ENCODE data around the gene SLC2A9. TPM values are rescaled to one million over a fixed set of nuclear protein-coding genes. Genes with fewer than 3 reads are reported as not detected.

Gene SLC2A9
- total RNA-seq, 1 donor from 2014 or later = 3.1 TPM

GRCh38 chr4:10023806-10024205 is 2.5 kb upstream of the SLC2A9 start:
- peaks cover 1% of the 10 kb centered on the region for H3K4me1 Mint-ChIP-seq (ENCODE audit: low read depth)
- DNase-seq (ENCODE audit: low spot score, unreplicated experiment) = no peak
- H3K27ac Mint-ChIP-seq = no peak overlapping the region
- no peak overlapping the region for H3K4me3 Mint-ChIP-seq (ENCODE audit: low read depth)
- H3K27me3 Mint-ChIP-seq = no peaks in the 10 kb centered on the region
- no peak for TF ChIP-seq CTCF (IDR thresholded peaks at IDR 0.05; ENCODE audit: unreplicated experiment)
- H3K36me3 Mint-ChIP-seq (ENCODE audit: insufficient read depth) = no peaks in the 10 kb centered on the region
- H3K9me3 Mint-ChIP-seq (ENCODE audit: low read depth) = peaks cover 3% of the 10 kb centered on the region

GRCh38 chr4:10023050-10023419 is 1.7 kb upstream of the SLC2A9 start:
- no peaks in the 10 kb centered on the region for H3K27me3 Mint-ChIP-seq
- no peaks in the 10 kb centered on the region for H3K36me3 Mint-ChIP-seq (ENCODE audit: insufficient read depth)
- peaks cover 3% of the 10 kb centered on the region for H3K9me3 Mint-ChIP-seq (ENCODE audit: low read depth)
- TF ChIP-seq CTCF (IDR thresholded peaks at IDR 0.05; ENCODE audit: unreplicated experiment) = no peak
- DNase-seq (ENCODE audit: low spot score, unreplicated experiment) = no peak
- H3K4me3 Mint-ChIP-seq (ENCODE audit: low read depth) = no peak overlapping the region
- no peak overlapping the region for H3K27ac Mint-ChIP-seq
- H3K4me1 Mint-ChIP-seq (ENCODE audit: low read depth) = peaks cover 1% of the 10 kb centered on the region

GRCh38 chr4:10022346-10023049 is 1.2 kb upstream of the SLC2A9 start:
- Mint-ChIP-seq H3K27me3 (no peaks in the 10 kb centered on the region), H3K27ac (no peak overlapping the region), H3K4me1 (ENCODE audit: low read depth) (peaks cover 4% of the 10 kb centered on the region), H3K9me3 (ENCODE audit: low read depth) (peaks cover 3% of the 10 kb centered on the region), H3K4me3 (ENCODE audit: low read depth) (no peak overlapping the region), H3K36me3 (ENCODE audit: insufficient read depth) (no peaks in the 10 kb centered on the region)
- DNase-seq (ENCODE audit: low spot score, unreplicated experiment) = no peak
- TF ChIP-seq CTCF (IDR thresholded peaks at IDR 0.05; ENCODE audit: unreplicated experiment) = no peak

GRCh38 chr4:10021653-10022023 is 341 bp upstream of the SLC2A9 start:
- Mint-ChIP-seq H3K4me3 (ENCODE audit: low read depth) (no peak overlapping the region), H3K36me3 (ENCODE audit: insufficient read depth) (no peaks in the 10 kb centered on the region), H3K9me3 (ENCODE audit: low read depth) (no peaks in the 10 kb centered on the region), H3K27ac (no peak overlapping the region), H3K27me3 (no peaks in the 10 kb centered on the region), H3K4me1 (ENCODE audit: low read depth) (peaks cover 6% of the 10 kb centered on the region)
- DNase-seq (ENCODE audit: low spot score, unreplicated experiment) = no peak
- TF ChIP-seq CTCF (IDR thresholded peaks at IDR 0.05; ENCODE audit: unreplicated experiment) = no peak

- H3K9me3 Mint-ChIP-seq (ENCODE audit: low read depth) = no peaks in the 10 kb centered on the region
- no peak for DNase-seq (ENCODE audit: low spot score, unreplicated experiment)
- peak overlapping the region; percentile 30 for H3K4me3 Mint-ChIP-seq (ENCODE audit: low read depth)
- no peaks in the 10 kb centered on the region for H3K27me3 Mint-ChIP-seq
- no peak for TF ChIP-seq CTCF (IDR thresholded peaks at IDR 0.05; ENCODE audit: unreplicated experiment)
- H3K4me1 Mint-ChIP-seq (ENCODE audit: low read depth) = peaks cover 7% of the 10 kb centered on the region
- no peak overlapping the region for H3K27ac Mint-ChIP-seq
- no peaks in the 10 kb centered on the region for H3K36me3 Mint-ChIP-seq (ENCODE audit: insufficient read depth)
Measured at GRCh38 chr4:10020106-10020505, 1.2 kb downstream of the SLC2A9 start.

Data from progenitor cell of endocrine pancreas (in vitro differentiated cells).